Measurements from ENCODE around the gene FAM20C. TPM values are rescaled to one million over a fixed set of nuclear protein-coding genes. Genes with fewer than 3 reads are reported as not detected.

The FAM20C gene
- total and polyA plus RNA-seq, 2 of the 8 experiments (the other 6 are each of a cell fraction or from before 2014, with no cell fraction given), result 9.5 to 34.8 TPM

GRCh38 chr7:286266-286665 is 93.9 kb downstream of the FAM20C start:
- Histone ChIP-seq H3K23me2 (ENCODE audit: low read depth, low read length) (peaks cover 10% of the 10 kb centered on the region; the same call in 1 of the 2 replicates), H2BK15ac (ENCODE audit: low read length) (no peak overlapping the region), H4K8ac (ENCODE audit: extremely low read depth, insufficient read depth, low read length) (no peak overlapping the region), H3K4me2 (ENCODE audit: insufficient read depth in 1 of 2, low read depth in 2 of 2, low read length in 2 of 2) (no peak overlapping the region), H3K4me1 (replicated peaks in 1 of 4; ENCODE audit: control insufficient read depth in 3 of 4, insufficient read depth in 4 of 4, low read length in 3 of 4) (no peaks in the 10 kb centered on the region; a peak in 2 of 7 replicates), H3K56ac (replicated peaks; ENCODE audit: insufficient read length, low read depth, low read length) (no peak overlapping the region), H3K36me3 (ENCODE audit: control insufficient read depth in 2 of 4, insufficient read depth in 4 of 4, low read length in 3 of 4) (no peaks in the 10 kb centered on the region; a peak in 1 of 8 replicates), H2BK5ac (ENCODE audit: low read depth, low read length) (no peak overlapping the region), H3K23ac (ENCODE audit: insufficient read length) (no peak overlapping the region), H3K79me1 (ENCODE audit: low read depth, low read length) (no peaks in the 10 kb centered on the region), H3K79me2 (ENCODE audit: control insufficient read depth in 1 of 2, insufficient read depth in 2 of 2, low read length in 2 of 2) (no peaks in the 10 kb centered on the region), H3K27me3 (replicated peaks in 1 of 4; ENCODE audit: control insufficient read depth in 3 of 4, extremely low read depth in 1 of 4, insufficient read depth in 3 of 4, low read length in 3 of 4) (peaks cover 27 to 37% (median 30%) of the 10 kb centered on the region in 4 experiments), H4K20me1 (replicated peaks in 1 of 2; ENCODE audit: control insufficient read depth in 1 of 2, insufficient read depth in 2 of 2, low read length in 2 of 2) (no peaks in the 10 kb centered on the region), H3K18ac (ENCODE audit: extremely low read depth, low read length) (no peak overlapping the region), H4K91ac (replicated peaks; ENCODE audit: insufficient read length, low read length) (peak overlapping the region; percentile 35), H2AK5ac (ENCODE audit: low read depth, low read length) (no peak overlapping the region), H3K27ac (ENCODE audit: low read depth, low read length) (no peak overlapping the region), H2AFZ (ENCODE audit: low read length) (no peak overlapping the region), H3K9me3 (ENCODE audit: insufficient read depth in 2 of 2, low read depth in 1 of 2, low read length in 1 of 2) (peaks cover 0 to 42% of the 10 kb centered on the region in 2 experiments; a peak in 2 of 4 replicates), H2BK12ac (ENCODE audit: low read depth, low read length) (no peak overlapping the region), H3K9ac (replicated peaks in 1 of 4; ENCODE audit: extremely low read depth in 1 of 4, low read depth in 3 of 4, low read length in 3 of 4) (no peak overlapping the region), H3K4ac (replicated peaks; ENCODE audit: insufficient read length, low read depth, low read length) (no peak overlapping the region), H2BK20ac (ENCODE audit: low read length) (no peak overlapping the region), H3K14ac (ENCODE audit: insufficient read length) (no peak overlapping the region), H2BK120ac (replicated peaks; ENCODE audit: low read depth, low read length) (no peak overlapping the region), H3K4me3 (ENCODE audit: extremely low read depth in 1 of 4, insufficient read depth in 2 of 4, low read depth in 3 of 4, low read length in 4 of 4) (no peak overlapping the region), H4K5ac (ENCODE audit: insufficient read length, low read depth, low read length) (no peak overlapping the region)
- no peak for FAIRE-seq
- no peak for TF ChIP-seq RBBP5 (IDR thresholded peaks at IDR 0.05; ENCODE audit: borderline replicate concordance, low read depth, low read length)
- no peak for TF ChIP-seq SIN3A (conservative IDR thresholded peaks at IDR 0.05 in 1 of 2, IDR thresholded peaks at IDR 0.05 in 1 of 2; ENCODE audit: low read depth in 1 of 2, low read length in 2 of 2)
- ChIA-PET CTCF (ENCODE audit: partially characterized antibody) (interaction anchor here (1.0 to 2.0 kb wide), 2 partner anchors 22 to 36 kb away, joined by 3 to 4 read pairs; no protein-coding TSS in a partner anchor), POLR2A (ENCODE audit: partially characterized antibody) (interaction anchor here (0.7 kb wide), 1 partner anchor 157 kb away, joined by 3 read pairs; no protein-coding TSS in a partner anchor)
- WGBS, 2 experiments (ENCODE audit: extremely low coverage in 1 of 2, insufficient coverage in 1 of 2, insufficient read length in 1 of 2, insufficient replicate concordance in 2 of 2, low coverage in 1 of 2, low lambda C conversion rate in 2 of 2, missing lambda C conversion rate in 1 of 2), result 86% methylated on average over 18 of the region's 18 CpGs; no CpG with 5 or more reads in 1 of the 2 experiments
- no peak for DNase-seq (ENCODE audit: low read depth in 1 of 2, low spot score in 2 of 2)
